ENCODE results near the gene MTMR11. TPM values are rescaled to one million over a fixed set of nuclear protein-coding genes. Genes with fewer than 3 reads are reported as not detected.

MTMR11 gene
- polyA plus RNA-seq, 2 donors = 5.0 to 7.4 TPM

GRCh38 chr1:149927563-149928400 lies 8.9 kb downstream of the MTMR11 start, which contains the start of gene SF3B4:
Gene SF3B4 (minus strand): TSS chr1:149927803. CDS start chr1:149927759, 44 bp downstream.
- H3K36me3 ChIP-seq (ENCODE audit: control insufficient read depth in 2 of 2, insufficient read depth in 2 of 2, low read length in 1 of 2) = peaks cover 14 to 22% of the 10 kb centered on the region in 2 donors
- H3K27ac ChIP-seq (ENCODE audit: low read depth in 2 of 2, low read length in 1 of 2) = peak within 1 kb of the TSS; percentile 94 to 98
- H3K4me1 ChIP-seq (ENCODE audit: control insufficient read depth in 2 of 2, insufficient read depth in 2 of 2, low read length in 1 of 2) = peaks cover 2 to 8% of the 10 kb centered on the region in 2 donors
- WGBS, 2 donors = 1% methylated on average over 46 to 47 of the region's 47 CpGs
- H3K4me3 ChIP-seq (ENCODE audit: low read depth in 1 of 2, low read length in 2 of 2) = peak within 1 kb of the TSS; percentile 96 to 99
- H3K27me3 ChIP-seq (ENCODE audit: control insufficient read depth in 1 of 2, insufficient read depth in 2 of 2, low read length in 2 of 2) = no peaks in the 10 kb centered on the region
- H3K9me3 ChIP-seq (ENCODE audit: control insufficient read depth in 2 of 2, insufficient read depth in 1 of 2, low read depth in 1 of 2, low read length in 1 of 2) = no peaks in the 10 kb centered on the region

GRCh38 chr1:149927056-149927562 lies 9.6 kb downstream of the MTMR11 start:
- Histone ChIP-seq H3K4me1 (ENCODE audit: control insufficient read depth in 2 of 2, insufficient read depth in 2 of 2, low read length in 1 of 2) (peaks cover 2 to 8% of the 10 kb centered on the region in 2 donors), H3K36me3 (ENCODE audit: control insufficient read depth in 2 of 2, insufficient read depth in 2 of 2, low read length in 1 of 2) (peaks cover 14 to 22% of the 10 kb centered on the region in 2 donors), H3K27ac (ENCODE audit: low read depth in 2 of 2, low read length in 1 of 2) (peak overlapping the region; percentile 94 to 98), H3K27me3 (ENCODE audit: control insufficient read depth in 1 of 2, insufficient read depth in 2 of 2, low read length in 2 of 2) (no peaks in the 10 kb centered on the region), H3K4me3 (ENCODE audit: low read depth in 1 of 2, low read length in 2 of 2) (peak overlapping the region; percentile 96 to 99), H3K9me3 (ENCODE audit: control insufficient read depth in 2 of 2, insufficient read depth in 1 of 2, low read depth in 1 of 2, low read length in 1 of 2) (no peaks in the 10 kb centered on the region)
- WGBS, 2 donors = 2 to 4% methylated on average over 10 of the region's 10 CpGs

- 90 to 92% methylated on average over 9 of the region's 9 CpGs for WGBS, 2 donors
- Histone ChIP-seq H3K36me3 (ENCODE audit: control insufficient read depth in 2 of 2, insufficient read depth in 2 of 2, low read length in 1 of 2) (peaks cover 14 to 22% of the 10 kb centered on the region in 2 donors), H3K4me3 (ENCODE audit: low read depth in 1 of 2, low read length in 2 of 2) (peak overlapping the region in 1 of 2 donors; percentile 99)
These were observed 10.4 kb downstream of the MTMR11 start for GRCh38 chr1:149926296-149926695.

GRCh38 chr1:149925751-149926150 lies 10.9 kb downstream of the MTMR11 start:
- Histone ChIP-seq H3K27ac (ENCODE audit: low read depth in 2 of 2, low read length in 1 of 2) (no peak overlapping the region), H3K36me3 (ENCODE audit: control insufficient read depth in 2 of 2, insufficient read depth in 2 of 2, low read length in 1 of 2) (peaks cover 14 to 22% of the 10 kb centered on the region in 2 donors), H3K9me3 (ENCODE audit: control insufficient read depth in 2 of 2, insufficient read depth in 1 of 2, low read depth in 1 of 2, low read length in 1 of 2) (no peaks in the 10 kb centered on the region), H3K4me1 (ENCODE audit: control insufficient read depth in 2 of 2, insufficient read depth in 2 of 2, low read length in 1 of 2) (peaks cover 2 to 8% of the 10 kb centered on the region in 2 donors), H3K27me3 (ENCODE audit: control insufficient read depth in 1 of 2, insufficient read depth in 2 of 2, low read length in 2 of 2) (no peaks in the 10 kb centered on the region), H3K4me3 (ENCODE audit: low read depth in 1 of 2, low read length in 2 of 2) (no peak overlapping the region)
- WGBS, 2 donors = 79 to 93% methylated on average over 2 of the region's 2 CpGs

More at GRCh38 chr1:149926296-149926695, 10.4 kb downstream of the MTMR11 start:
- Histone ChIP-seq H3K27ac (ENCODE audit: low read depth in 2 of 2, low read length in 1 of 2) (no peak overlapping the region), H3K9me3 (ENCODE audit: control insufficient read depth in 2 of 2, insufficient read depth in 1 of 2, low read depth in 1 of 2, low read length in 1 of 2) (no peaks in the 10 kb centered on the region), H3K4me1 (ENCODE audit: control insufficient read depth in 2 of 2, insufficient read depth in 2 of 2, low read length in 1 of 2) (peaks cover 2 to 8% of the 10 kb centered on the region in 2 donors), H3K27me3 (ENCODE audit: control insufficient read depth in 1 of 2, insufficient read depth in 2 of 2, low read length in 2 of 2) (no peaks in the 10 kb centered on the region)

- Histone ChIP-seq H3K9me3 (ENCODE audit: control insufficient read depth in 2 of 2, insufficient read depth in 1 of 2, low read depth in 1 of 2, low read length in 1 of 2) (no peaks in the 10 kb centered on the region), H3K4me3 (ENCODE audit: low read depth in 1 of 2, low read length in 2 of 2) (no peak overlapping the region), H3K4me1 (ENCODE audit: control insufficient read depth in 2 of 2, insufficient read depth in 2 of 2, low read length in 1 of 2) (peaks cover 2 to 8% of the 10 kb centered on the region in 2 donors), H3K27me3 (ENCODE audit: control insufficient read depth in 1 of 2, insufficient read depth in 2 of 2, low read length in 2 of 2) (no peaks in the 10 kb centered on the region), H3K36me3 (ENCODE audit: control insufficient read depth in 2 of 2, insufficient read depth in 2 of 2, low read length in 1 of 2) (peaks cover 14 to 22% of the 10 kb centered on the region in 2 donors), H3K27ac (ENCODE audit: low read depth in 2 of 2, low read length in 1 of 2) (no peak overlapping the region)
- WGBS, 2 donors = 78 to 90% methylated on average over 3 of the region's 3 CpGs
These were observed 11.3 kb downstream of the MTMR11 start for GRCh38 chr1:149925345-149925744.

GRCh38 chr1:149923626-149924025 lies 13.1 kb downstream of the MTMR11 start:
- H3K9me3 ChIP-seq (ENCODE audit: control insufficient read depth in 2 of 2, insufficient read depth in 1 of 2, low read depth in 1 of 2, low read length in 1 of 2) = no peaks in the 10 kb centered on the region
- no peak overlapping the region for H3K27ac ChIP-seq (ENCODE audit: low read depth in 2 of 2, low read length in 1 of 2)
- peaks cover 2 to 8% of the 10 kb centered on the region in 2 donors for H3K4me1 ChIP-seq (ENCODE audit: control insufficient read depth in 2 of 2, insufficient read depth in 2 of 2, low read length in 1 of 2)
- no peak overlapping the region for H3K4me3 ChIP-seq (ENCODE audit: low read depth in 1 of 2, low read length in 2 of 2)
- WGBS, 2 donors = 84 to 92% methylated on average over 10 of the region's 10 CpGs
- no peaks in the 10 kb centered on the region for H3K27me3 ChIP-seq (ENCODE audit: control insufficient read depth in 1 of 2, insufficient read depth in 2 of 2, low read length in 2 of 2)
- H3K36me3 ChIP-seq (ENCODE audit: control insufficient read depth in 2 of 2, insufficient read depth in 2 of 2, low read length in 1 of 2) = peaks cover 14 to 22% of the 10 kb centered on the region in 2 donors

- Histone ChIP-seq H3K36me3 (ENCODE audit: control insufficient read depth in 2 of 2, insufficient read depth in 2 of 2, low read length in 1 of 2) (no peaks in the 10 kb centered on the region), H3K27ac (ENCODE audit: low read depth in 2 of 2, low read length in 1 of 2) (no peak within 1 kb of the TSS), H3K4me1 (ENCODE audit: control insufficient read depth in 2 of 2, insufficient read depth in 2 of 2, low read length in 1 of 2) (peaks cover 2 to 5% of the 10 kb centered on the region in 2 donors), H3K4me3 (ENCODE audit: low read depth in 1 of 2, low read length in 2 of 2) (peak within 1 kb of the TSS; percentile 29 to 30), H3K27me3 (ENCODE audit: control insufficient read depth in 1 of 2, insufficient read depth in 2 of 2, low read length in 2 of 2) (no peaks in the 10 kb centered on the region), H3K9me3 (ENCODE audit: control insufficient read depth in 2 of 2, insufficient read depth in 1 of 2, low read depth in 1 of 2, low read length in 1 of 2) (no peaks in the 10 kb centered on the region)
- WGBS, 2 donors = 1% methylated on average over 23 to 24 of the region's 24 CpGs
These were observed 19.0 kb downstream of the MTMR11 start, which contains the start of gene SV2A for GRCh38 chr1:149917571-149918144. Gene SV2A (minus strand): TSS chr1:149917844. CDS start chr1:149913840, 4,004 bp downstream.

- H3K27ac ChIP-seq (ENCODE audit: low read depth in 2 of 2, low read length in 1 of 2) = no peak overlapping the region
- H3K27me3 ChIP-seq (ENCODE audit: control insufficient read depth in 1 of 2, insufficient read depth in 2 of 2, low read length in 2 of 2) = no peaks in the 10 kb centered on the region
- H3K36me3 ChIP-seq (ENCODE audit: control insufficient read depth in 2 of 2, insufficient read depth in 2 of 2, low read length in 1 of 2) = no peaks in the 10 kb centered on the region
- WGBS, 2 donors = 10 to 15% methylated on average over 10 of the region's 10 CpGs
- H3K4me3 ChIP-seq (ENCODE audit: low read depth in 1 of 2, low read length in 2 of 2) = peak overlapping the region in 1 of 2 donors; percentile 29
- peaks cover 2 to 5% of the 10 kb centered on the region in 2 donors for H3K4me1 ChIP-seq (ENCODE audit: control insufficient read depth in 2 of 2, insufficient read depth in 2 of 2, low read length in 1 of 2)
- H3K9me3 ChIP-seq (ENCODE audit: control insufficient read depth in 2 of 2, insufficient read depth in 1 of 2, low read depth in 1 of 2, low read length in 1 of 2) = no peaks in the 10 kb centered on the region
These were observed 19.8 kb downstream of the MTMR11 start for GRCh38 chr1:149916898-149917252.

GRCh38 chr1:149916193-149916897 lies 20.3 kb downstream of the MTMR11 start:
- Histone ChIP-seq H3K4me1 (ENCODE audit: control insufficient read depth in 2 of 2, insufficient read depth in 2 of 2, low read length in 1 of 2) (peaks cover 2 to 5% of the 10 kb centered on the region in 2 donors), H3K27me3 (ENCODE audit: control insufficient read depth in 1 of 2, insufficient read depth in 2 of 2, low read length in 2 of 2) (no peaks in the 10 kb centered on the region), H3K4me3 (ENCODE audit: low read depth in 1 of 2, low read length in 2 of 2) (no peak overlapping the region), H3K9me3 (ENCODE audit: control insufficient read depth in 2 of 2, insufficient read depth in 1 of 2, low read depth in 1 of 2, low read length in 1 of 2) (no peaks in the 10 kb centered on the region), H3K27ac (ENCODE audit: low read depth in 2 of 2, low read length in 1 of 2) (no peak overlapping the region), H3K36me3 (ENCODE audit: control insufficient read depth in 2 of 2, insufficient read depth in 2 of 2, low read length in 1 of 2) (no peaks in the 10 kb centered on the region)
- 21 to 31% methylated on average over 9 of the region's 9 CpGs for WGBS, 2 donors

Data from esophagus (tissue), 2 donors.